ENCODE data around the gene MAGEF1. TPM values are rescaled to one million over a fixed set of nuclear protein-coding genes. Genes with fewer than 3 reads are reported as not detected.

The MAGEF1 gene
- total RNA-seq, 1 donor from 2014 or later, result 16.0 TPM

- intact Hi-C loops (cut with micrococcal nuclease), result loop anchor here (5.0 kb wide), 1 partner anchor 49 kb away; no protein-coding TSS in a partner anchor
- no peaks in the 10 kb centered on the region for H3K4me1 Mint-ChIP-seq (ENCODE audit: low read depth)
- no peak overlapping the region for H3K27ac Mint-ChIP-seq
- no peaks in the 10 kb centered on the region for H3K9me3 Mint-ChIP-seq
- H3K4me3 Mint-ChIP-seq (ENCODE audit: low read depth), result no peak overlapping the region
- no peaks in the 10 kb centered on the region for H3K36me3 Mint-ChIP-seq (ENCODE audit: low read depth)
- DNase-seq (ENCODE audit: low spot score), result no peak
- H3K27me3 Mint-ChIP-seq (ENCODE audit: low read depth), result peaks cover 16% of the 10 kb centered on the region
Observed at GRCh38 chr3:184728010-184728527, 16.2 kb upstream of the MAGEF1 start.

GRCh38 chr3:184727357-184728009 lies 15.6 kb upstream of the MAGEF1 start:
- Mint-ChIP-seq H3K27me3 (ENCODE audit: low read depth) (peaks cover 18% of the 10 kb centered on the region), H3K4me3 (ENCODE audit: low read depth) (no peak overlapping the region), H3K27ac (no peak overlapping the region), H3K4me1 (ENCODE audit: low read depth) (no peaks in the 10 kb centered on the region), H3K36me3 (ENCODE audit: low read depth) (no peaks in the 10 kb centered on the region), H3K9me3 (no peaks in the 10 kb centered on the region)
- peak; percentile 17 for DNase-seq (ENCODE audit: low spot score)
- intact Hi-C loops (cut with micrococcal nuclease), result loop anchor here (1.0 to 5.0 kb wide), 2 partner anchors 50 to 166 kb away; partner anchors contain the start of gene EPHB3

- no peaks in the 10 kb centered on the region for H3K4me1 Mint-ChIP-seq (ENCODE audit: low read depth)
- H3K9me3 Mint-ChIP-seq, result no peaks in the 10 kb centered on the region
- peaks cover 19% of the 10 kb centered on the region for H3K27me3 Mint-ChIP-seq (ENCODE audit: low read depth)
- no peaks in the 10 kb centered on the region for H3K36me3 Mint-ChIP-seq (ENCODE audit: low read depth)
- no peak overlapping the region for H3K27ac Mint-ChIP-seq
- no peak for DNase-seq (ENCODE audit: low spot score)
- H3K4me3 Mint-ChIP-seq (ENCODE audit: low read depth), result no peak overlapping the region
- intact Hi-C loops (cut with micrococcal nuclease), result loop anchor here (5.0 kb wide), 1 partner anchor 51 kb away; no protein-coding TSS in a partner anchor
Observed at GRCh38 chr3:184726497-184726896, 14.6 kb upstream of the MAGEF1 start.

GRCh38 chr3:184725176-184725719 lies 13.4 kb upstream of the MAGEF1 start:
- no peaks in the 10 kb centered on the region for H3K36me3 Mint-ChIP-seq (ENCODE audit: low read depth)
- no peak overlapping the region for H3K4me3 Mint-ChIP-seq (ENCODE audit: low read depth)
- no peak overlapping the region for H3K27ac Mint-ChIP-seq
- H3K27me3 Mint-ChIP-seq (ENCODE audit: low read depth), result peaks cover 21% of the 10 kb centered on the region
- no peak for DNase-seq (ENCODE audit: low spot score)
- intact Hi-C loops (cut with micrococcal nuclease), result loop anchor here (5.0 kb wide), 1 partner anchor 52 kb away; no protein-coding TSS in a partner anchor
- H3K4me1 Mint-ChIP-seq (ENCODE audit: low read depth), result no peaks in the 10 kb centered on the region
- no peaks in the 10 kb centered on the region for H3K9me3 Mint-ChIP-seq

GRCh38 chr3:184724699-184725098 lies 12.8 kb upstream of the MAGEF1 start:
- Mint-ChIP-seq H3K4me1 (ENCODE audit: low read depth) (no peaks in the 10 kb centered on the region), H3K27me3 (ENCODE audit: low read depth) (peaks cover 20% of the 10 kb centered on the region), H3K4me3 (ENCODE audit: low read depth) (no peak overlapping the region), H3K36me3 (ENCODE audit: low read depth) (no peaks in the 10 kb centered on the region), H3K9me3 (no peaks in the 10 kb centered on the region), H3K27ac (no peak overlapping the region)
- no peak for DNase-seq (ENCODE audit: low spot score)
- intact Hi-C loops (cut with micrococcal nuclease), result loop anchor here (5.0 kb wide), 1 partner anchor 53 kb away; no protein-coding TSS in a partner anchor

- no peak for DNase-seq (ENCODE audit: low spot score)
- Mint-ChIP-seq H3K36me3 (ENCODE audit: low read depth) (no peaks in the 10 kb centered on the region), H3K4me1 (ENCODE audit: low read depth) (no peaks in the 10 kb centered on the region), H3K27ac (no peak overlapping the region), H3K4me3 (ENCODE audit: low read depth) (no peak overlapping the region), H3K9me3 (no peaks in the 10 kb centered on the region), H3K27me3 (ENCODE audit: low read depth) (peaks cover 20% of the 10 kb centered on the region)
- intact Hi-C loops (cut with micrococcal nuclease), result no loop called here
Observed at GRCh38 chr3:184719709-184720108, 7.8 kb upstream of the MAGEF1 start.

GRCh38 chr3:184718431-184718830 lies 6.6 kb upstream of the MAGEF1 start:
- intact Hi-C loops (cut with micrococcal nuclease), result no loop called here
- Mint-ChIP-seq H3K27me3 (ENCODE audit: low read depth) (peaks cover 14% of the 10 kb centered on the region), H3K4me3 (ENCODE audit: low read depth) (no peak overlapping the region), H3K36me3 (ENCODE audit: low read depth) (no peaks in the 10 kb centered on the region), H3K27ac (no peak overlapping the region), H3K4me1 (ENCODE audit: low read depth) (no peaks in the 10 kb centered on the region), H3K9me3 (no peaks in the 10 kb centered on the region)
- no peak for DNase-seq (ENCODE audit: low spot score)

GRCh38 chr3:184717399-184717983 lies 5.6 kb upstream of the MAGEF1 start:
- DNase-seq (ENCODE audit: low spot score), result no peak
- intact Hi-C loops (cut with micrococcal nuclease), result no loop called here
- Mint-ChIP-seq H3K4me3 (ENCODE audit: low read depth) (no peak overlapping the region), H3K27ac (no peak overlapping the region), H3K27me3 (ENCODE audit: low read depth) (peaks cover 16% of the 10 kb centered on the region), H3K36me3 (ENCODE audit: low read depth) (no peaks in the 10 kb centered on the region), H3K9me3 (no peaks in the 10 kb centered on the region), H3K4me1 (ENCODE audit: low read depth) (peaks cover 4% of the 10 kb centered on the region)

GRCh38 chr3:184716622-184717398 lies 4.9 kb upstream of the MAGEF1 start:
- Mint-ChIP-seq H3K4me3 (ENCODE audit: low read depth) (no peak overlapping the region), H3K9me3 (no peaks in the 10 kb centered on the region), H3K4me1 (ENCODE audit: low read depth) (peaks cover 9% of the 10 kb centered on the region), H3K27ac (no peak overlapping the region), H3K36me3 (ENCODE audit: low read depth) (no peaks in the 10 kb centered on the region), H3K27me3 (ENCODE audit: low read depth) (peaks cover 17% of the 10 kb centered on the region)
- no peak for DNase-seq (ENCODE audit: low spot score)
- intact Hi-C loops (cut with micrococcal nuclease), result no loop called here

- DNase-seq (ENCODE audit: low spot score), result no peak
- peaks cover 11% of the 10 kb centered on the region for H3K4me1 Mint-ChIP-seq (ENCODE audit: low read depth)
- no peak overlapping the region for H3K4me3 Mint-ChIP-seq (ENCODE audit: low read depth)
- H3K36me3 Mint-ChIP-seq (ENCODE audit: low read depth), result peaks cover 2% of the 10 kb centered on the region
- no peaks in the 10 kb centered on the region for H3K9me3 Mint-ChIP-seq
- intact Hi-C loops (cut with micrococcal nuclease), result no loop called here
- no peak overlapping the region for H3K27ac Mint-ChIP-seq
- peaks cover 14% of the 10 kb centered on the region for H3K27me3 Mint-ChIP-seq (ENCODE audit: low read depth)
Observed at GRCh38 chr3:184715943-184716621, 4.2 kb upstream of the MAGEF1 start.

GRCh38 chr3:184713521-184713920 lies 1.7 kb upstream of the MAGEF1 start:
- intact Hi-C loops (cut with micrococcal nuclease), result loop anchor here (5.0 kb wide), 2 partner anchors 56 to 351 kb away; partner anchors contain the start of genes CLCN2 and POLR2H
- Mint-ChIP-seq H3K27ac (no peak overlapping the region), H3K36me3 (ENCODE audit: low read depth) (peaks cover 23% of the 10 kb centered on the region), H3K4me1 (ENCODE audit: low read depth) (peaks cover 24% of the 10 kb centered on the region), H3K9me3 (no peaks in the 10 kb centered on the region), H3K27me3 (ENCODE audit: low read depth) (peaks cover 10% of the 10 kb centered on the region), H3K4me3 (ENCODE audit: low read depth) (no peak overlapping the region)
- no peak for DNase-seq (ENCODE audit: low spot score)

GRCh38 chr3:184713040-184713355 lies 1.1 kb upstream of the MAGEF1 start:
- no peak for DNase-seq (ENCODE audit: low spot score)
- intact Hi-C loops (cut with micrococcal nuclease), result loop anchor here (5.0 kb wide), 2 partner anchors 56 to 351 kb away; partner anchors contain the start of genes CLCN2 and POLR2H
- Mint-ChIP-seq H3K27ac (peak overlapping the region; percentile 14), H3K4me1 (ENCODE audit: low read depth) (peaks cover 24% of the 10 kb centered on the region), H3K9me3 (no peaks in the 10 kb centered on the region), H3K27me3 (ENCODE audit: low read depth) (peaks cover 7% of the 10 kb centered on the region), H3K4me3 (ENCODE audit: low read depth) (peak overlapping the region; percentile 28), H3K36me3 (ENCODE audit: low read depth) (peaks cover 28% of the 10 kb centered on the region)
